Middle frontal gyrus (tissue), 1 donor: Measurements from ENCODE around the gene CARMIL1.

Source experiments
- DNase-seq: peaks from one replicate; pipeline ENCODE4 v3.0.0-alpha.2; 2015; ENCODE audit warnings: low spot score; ENCODE audit errors: extremely low spot score

The CARMIL1 gene

DNA sequence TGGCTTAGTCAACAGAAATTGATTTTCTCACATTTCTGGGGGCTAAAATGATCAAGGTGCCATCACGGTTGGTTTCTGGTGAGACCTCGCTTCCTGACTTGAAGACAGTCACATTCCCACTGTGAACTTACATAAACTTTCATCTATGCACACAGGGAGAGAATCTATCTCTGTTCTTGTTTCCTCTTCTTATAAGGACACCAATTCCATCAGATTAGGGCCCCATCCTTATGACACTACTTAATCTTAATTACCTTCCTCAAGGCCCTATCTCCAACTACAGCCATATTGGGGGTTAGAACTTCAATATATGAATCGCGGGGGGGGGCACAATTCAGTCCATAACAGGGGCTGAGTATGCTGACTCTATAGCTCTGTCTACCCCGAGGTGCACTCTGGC, 362.2 kb downstream of the CARMIL1 start:
- no peak for DNase-seq

- no peak for DNase-seq
These were observed 362.9 kb downstream of the CARMIL1 start for GRCh38 chr6:25641940-25642666.

DNA sequence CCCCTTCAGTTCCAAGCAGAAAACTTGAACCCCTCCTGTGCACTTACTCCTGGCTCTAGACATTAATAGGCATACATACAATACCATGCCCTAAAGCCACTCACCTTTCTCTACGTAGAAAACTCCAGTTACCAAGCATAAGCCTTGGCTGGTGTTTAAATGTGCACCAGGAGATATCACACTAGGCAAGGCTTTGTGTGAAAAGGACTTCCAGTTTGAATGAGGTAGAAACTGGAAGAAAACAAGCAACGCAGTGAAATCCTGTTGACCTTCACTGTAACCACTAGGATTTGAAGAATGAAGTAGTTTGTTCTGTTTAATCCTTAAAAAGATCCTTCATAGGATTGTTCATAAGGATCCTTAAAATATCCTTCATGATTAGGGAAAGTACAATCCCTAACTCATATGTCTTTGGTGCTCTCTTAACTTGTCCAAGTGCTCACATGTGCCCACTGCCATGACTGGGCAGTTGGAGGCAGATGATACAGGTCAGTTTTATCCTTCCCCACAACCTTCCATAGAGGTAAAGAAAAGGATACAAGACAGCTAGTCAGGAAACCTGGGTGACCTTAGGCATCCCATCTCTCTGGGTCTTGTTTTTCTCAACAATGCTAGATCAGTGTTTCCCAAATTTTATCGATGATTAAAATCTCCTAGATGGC, 363.6 kb downstream of the CARMIL1 start:
- no peak for DNase-seq

DNA sequence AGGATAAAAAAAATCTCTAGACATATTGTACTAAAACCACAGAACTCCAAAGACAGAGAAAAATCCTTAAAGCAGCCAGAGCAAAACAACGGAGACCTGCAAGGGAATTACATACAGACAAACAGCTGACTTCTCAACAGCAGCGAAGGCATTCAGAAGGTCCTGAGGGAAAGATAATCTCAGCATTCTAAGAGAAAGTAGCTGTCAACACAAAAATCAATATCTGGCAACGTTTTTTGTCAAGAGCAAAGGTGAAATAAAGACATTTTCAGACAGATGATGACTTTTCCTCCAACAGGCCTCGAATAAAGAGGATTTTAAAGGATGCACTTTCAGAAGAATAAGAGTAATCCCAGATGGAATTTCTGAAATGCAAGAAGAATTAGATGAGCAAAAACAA, 366.7 kb downstream of the CARMIL1 start:
- no peak for DNase-seq

- DNase-seq, result no peak
These were observed 370.4 kb downstream of the CARMIL1 start for GRCh38 chr6:25649611-25650010.

GRCh38 chr6:25652007-25652515, 372.9 kb downstream of the CARMIL1 start, which contains the start of gene SCGN:
Gene SCGN, plus strand, starts transcription at chr6:25652215. Its CDS starts 189 bp downstream, at chr6:25652404.
- no peak for DNase-seq

GRCh38 chr6:25655723-25656122, 376.5 kb downstream of the CARMIL1 start:
- no peak for DNase-seq

GRCh38 chr6:25659633-25660368, 380.6 kb downstream of the CARMIL1 start:
- no peak for DNase-seq

DNA sequence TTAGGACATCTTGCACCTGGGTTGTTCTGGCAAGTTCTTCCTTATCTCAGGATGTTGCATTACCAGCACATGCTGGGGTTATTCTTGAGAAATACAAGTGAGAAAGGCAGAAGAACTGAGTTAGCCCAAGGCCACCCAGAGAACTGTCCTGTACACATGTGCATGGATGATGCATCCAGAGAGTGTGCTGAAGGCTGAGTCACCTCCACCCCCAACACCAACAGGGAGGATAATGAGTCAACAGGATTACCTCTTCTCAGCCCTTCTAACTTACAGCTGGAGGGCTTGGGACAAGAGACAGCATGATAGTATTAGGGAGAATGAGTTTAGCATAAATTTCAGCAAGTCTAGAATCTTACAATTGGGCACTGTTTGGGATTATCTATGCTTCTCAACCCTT, 381.3 kb downstream of the CARMIL1 start:
- no peak for DNase-seq

- DNase-seq, result no peak
These were observed 382.1 kb downstream of the CARMIL1 start for GRCh38 chr6:25661129-25661779.

DNA sequence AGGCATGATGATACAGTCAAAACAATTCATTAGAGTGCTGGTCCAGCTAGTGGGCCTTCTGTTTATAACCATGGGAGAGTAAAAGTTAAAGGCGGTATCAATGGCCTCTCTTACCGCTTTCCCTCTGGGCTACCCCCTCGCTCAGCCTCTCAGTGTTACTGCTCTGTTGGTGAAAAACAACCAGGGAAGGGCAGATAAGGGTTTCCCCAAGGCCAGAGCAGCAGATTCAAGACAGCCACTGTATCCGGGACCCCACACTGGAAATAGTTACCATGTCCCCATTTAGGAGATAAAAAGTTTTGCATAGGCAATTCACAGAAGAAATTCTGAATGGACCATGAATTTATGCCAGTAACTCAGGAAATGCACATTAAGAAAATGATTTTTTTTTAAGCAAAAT, 386.3 kb downstream of the CARMIL1 start:
- no peak for DNase-seq

DNA sequence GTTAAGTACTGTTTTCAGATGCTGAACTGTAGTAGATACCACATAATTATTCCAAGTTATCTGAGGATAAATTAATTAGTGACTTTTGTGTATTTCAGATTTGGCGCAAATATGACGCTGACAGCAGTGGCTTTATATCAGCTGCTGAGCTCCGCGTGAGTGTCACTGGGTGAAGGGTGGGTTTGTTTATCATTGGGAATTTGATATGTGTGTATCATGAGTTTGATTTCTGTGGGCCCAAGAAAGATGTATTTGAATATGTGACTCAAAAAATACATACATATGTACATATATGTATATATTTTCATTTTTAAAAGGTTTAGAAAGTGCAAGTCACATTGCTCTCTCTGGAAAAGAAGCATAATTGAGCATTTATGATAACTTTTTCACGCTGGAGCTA, 390.2 kb downstream of the CARMIL1 start:
- DNase-seq, result no peak
